ENCODE measurements around the gene LRRK1. TPM values are rescaled to one million over a fixed set of nuclear protein-coding genes. Genes with fewer than 3 reads are reported as not detected.

The LRRK1 gene
- total and polyA plus RNA-seq, 2 of the 4 experiments (the other 2 are of a cell fraction): 3.0 to 5.8 TPM

DNA sequence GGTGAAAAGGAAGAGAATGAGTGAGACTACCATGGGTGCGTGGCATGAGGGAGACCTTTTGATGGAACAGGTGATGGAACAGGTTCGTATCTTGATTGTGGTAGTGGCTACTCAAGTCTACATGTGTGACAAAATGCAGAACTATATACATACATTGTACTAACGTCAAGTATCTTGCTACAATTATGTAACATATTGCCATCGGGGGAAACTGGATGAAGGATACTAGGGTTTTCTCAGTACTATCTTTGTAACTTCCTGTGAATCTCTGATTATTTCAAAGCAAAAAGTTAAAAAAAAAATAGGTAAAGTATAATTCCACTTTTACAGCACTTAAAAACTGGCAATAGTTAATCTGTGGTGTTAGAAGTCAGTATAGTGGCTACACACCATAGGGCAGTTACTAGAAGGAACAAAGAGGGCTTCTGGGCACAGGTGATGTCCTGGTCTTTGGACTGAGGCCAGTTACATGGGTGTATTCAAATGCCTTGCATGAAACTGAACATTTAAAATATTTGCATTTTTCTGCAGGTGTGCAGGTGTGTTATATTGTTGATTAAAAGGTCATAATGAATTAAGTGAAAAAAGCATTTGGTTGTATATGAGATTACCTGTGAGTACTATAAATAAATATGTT is 61.4 kb downstream of the LRRK1 start:
- H2AK5ac ChIP-seq (ENCODE audit: low read depth, low read length): no peak overlapping the region
- DNase-seq (no peak), ATAC-seq (ENCODE audit: low read depth) (no peak)
- H3K56ac ChIP-seq (ENCODE audit: extremely low read depth, insufficient read depth, low read length): no peak overlapping the region
- H2BK5ac ChIP-seq (ENCODE audit: low read depth, low read length, poor library complexity, severe bottlenecking): no peak overlapping the region
- no peak overlapping the region for H2BK20ac ChIP-seq (ENCODE audit: low read depth, low read length)
- no peak overlapping the region for H2BK120ac ChIP-seq (ENCODE audit: low read depth, low read length)
- H3K18ac ChIP-seq (ENCODE audit: low read depth, low read length): no peak overlapping the region
- H3K14ac ChIP-seq (replicated peaks; ENCODE audit: low read depth, low read length): no peak overlapping the region
- dilution Hi-C loops (cut with HindIII; ENCODE audit: low sequenced_read_pairs, unreplicated experiment) (no loop called here), in situ Hi-C loops (cut with MboI; ENCODE audit: low sequenced_read_pairs) (no loop called here), intact Hi-C loops (cut with micrococcal nuclease) (no loop called here)
- H3K9me3 ChIP-seq (ENCODE audit: control insufficient read depth, insufficient read depth, low read length): no peaks in the 10 kb centered on the region
- H3K79me1 ChIP-seq (ENCODE audit: low read depth in 1 of 2, low read length in 2 of 2): no peaks in the 10 kb centered on the region; a peak in 1 of 4 replicates
- H3K23ac ChIP-seq (ENCODE audit: low read depth, low read length): no peak overlapping the region
- BruUV-seq (replicated peaks): no TSS peak
- no peak overlapping the region for H2AK9ac ChIP-seq (replicated peaks; ENCODE audit: low read depth, low read length, poor library complexity)
- H2BK15ac ChIP-seq (ENCODE audit: low read depth, low read length): no peak overlapping the region
- H2AFZ ChIP-seq (replicated peaks; ENCODE audit: low read length, poor library complexity): no peak overlapping the region
- no CpG with 5 or more reads among the region's 4 CpGs for WGBS, 2 experiments (ENCODE audit: extremely low coverage in 2 of 2, insufficient read length in 1 of 2)
- H3K36me3 ChIP-seq (ENCODE audit: control insufficient read depth, insufficient read depth, low read length): no peaks in the 10 kb centered on the region; the same call in 1 of the 2 replicates
- H3K4me2 ChIP-seq (ENCODE audit: low read depth, low read length): no peak overlapping the region
- TF ChIP-seq POLR2A (IDR thresholded peaks at IDR 0.05; ENCODE audit: low read depth, low read length): no peak
- no peak overlapping the region for H4K8ac ChIP-seq (ENCODE audit: low read depth in 2 of 2, low read length in 2 of 2)
- H3K9ac ChIP-seq (ENCODE audit: low read depth, low read length): no peak overlapping the region
- H3K4me3 ChIP-seq (ENCODE audit: insufficient read depth, low read depth, low read length): no peak overlapping the region
- POLR2A ChIA-PET (ENCODE audit: unreplicated experiment): no interaction called here
- H3K4ac ChIP-seq (ENCODE audit: low read depth, low read length): no peak overlapping the region
- no peak overlapping the region for H3K27ac ChIP-seq (ENCODE audit: insufficient read depth, low read length)
- H3K4me1 ChIP-seq (ENCODE audit: control insufficient read depth, insufficient read depth, low read length): no peaks in the 10 kb centered on the region
- no peaks in the 10 kb centered on the region for H4K20me1 ChIP-seq (ENCODE audit: insufficient read depth, low read length)
- H4K5ac ChIP-seq (ENCODE audit: low read depth, low read length): no peak overlapping the region
- H3K9me1 ChIP-seq (ENCODE audit: insufficient read depth, low read length): peaks cover 3% of the 10 kb centered on the region; the same call in 1 of the 2 replicates
- CTCF ChIA-PET: no interaction called here
- H4K91ac ChIP-seq (ENCODE audit: insufficient read depth, low read depth, low read length): no peak overlapping the region
- H3K27me3 ChIP-seq (ENCODE audit: control insufficient read depth, insufficient read depth, low read length): no peaks in the 10 kb centered on the region
